Thyroid gland (tissue), 4 donors: ENCODE measurements around the gene LRP6.

Experiments used
- CTCF ChIP-seq, 6 experiments: fragments of 200-600 bp in 3 of 6; fragments of 450-650 bp in 3 of 6; sonication (generic) in 3 of 6; IDR thresholded peaks; one replicate each; pipeline ENCODE4 v1.5.1; 2016 to 2019; ENCODE audit warnings: antibody characterized with exemption in 6 of 6, mild to moderate bottlenecking in 2 of 6, inconsistent platforms in 1 of 6, moderate library complexity in 1 of 6
- POLR2A ChIP-seq, 2 donors: fragments of 450-650 bp; IDR thresholded peaks; one replicate each; pipeline ENCODE4 v1.6.1; 2017; ENCODE audit warnings: antibody characterized with exemption in 2 of 2, mild to moderate bottlenecking in 2 of 2, moderate library complexity in 1 of 2

DNA sequence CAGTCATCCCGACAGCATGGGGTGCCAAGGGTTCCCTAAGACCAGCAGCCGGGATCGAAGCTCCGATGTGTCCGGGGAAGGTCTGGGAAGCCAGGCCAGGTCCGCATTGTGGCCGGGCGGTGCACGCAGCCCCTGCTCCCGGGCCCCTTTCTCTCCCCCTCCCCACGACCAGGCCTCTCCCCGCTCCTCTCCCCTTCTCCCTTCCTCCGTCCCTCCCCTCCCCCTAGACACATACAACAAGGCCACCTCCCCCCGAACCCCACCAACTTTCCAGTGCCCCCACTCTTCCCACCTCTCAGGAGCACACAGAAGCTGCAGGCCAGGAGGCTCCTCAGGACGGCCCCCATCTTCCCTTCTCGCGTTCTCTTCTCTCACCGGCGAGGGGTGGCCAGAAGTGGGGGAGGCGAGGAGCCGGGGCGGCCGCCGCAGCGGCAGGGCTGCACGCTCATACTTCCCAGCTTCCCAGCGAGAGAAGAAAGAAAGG, 413 bp downstream of the LRP6 start:
- no peak for TF ChIP-seq POLR2A (IDR thresholded peaks at IDR 0.05)
- TF ChIP-seq CTCF (IDR thresholded peaks at IDR 0.05) = no peak
